Astrocyte of the spinal cord (primary cell): Measurements from ENCODE around the gene RING1.

ENCODE experiments used
- DNase-seq: peaks from one replicate; pipeline ENCODE4 v3.0.0; 2011; ENCODE audit warnings: low read depth, low spot score
- H3K4me3 ChIP-seq: 2 replicates; pipeline ENCODE4 v1.5.1; 2011; ENCODE audit warnings: low read depth, mild to moderate bottlenecking, low read length, moderate library complexity
- CTCF ChIP-seq: IDR thresholded peaks from 2 replicates; pipeline ENCODE4 v1.5.1; 2012; ENCODE audit warnings: low read depth, mild to moderate bottlenecking, low read length, inconsistent platforms
- in situ Hi-C: cut with HindIII; loops from 2 replicates; pipeline ENCODE4 v1.10.0; 2017; ENCODE audit warnings: low sequenced_read_pairs

RING1 gene

GRCh38 chr6:33168639-33169038 is 39.7 kb upstream of the RING1 start:
- H3K4me3 ChIP-seq: no peak overlapping the region

GRCh38 chr6:33169291-33170175 is 38.8 kb upstream of the RING1 start:
- no peak for TF ChIP-seq CTCF
- no peak overlapping the region for H3K4me3 ChIP-seq
- in situ Hi-C loops: no loop called here
- no peak for DNase-seq

More at GRCh38 chr6:33168639-33169038, 39.7 kb upstream of the RING1 start:
- TF ChIP-seq CTCF: no peak
- in situ Hi-C loops: no loop called here
- no peak for DNase-seq

- TF ChIP-seq CTCF: no peak
- in situ Hi-C loops: no loop called here
- no peak for DNase-seq
- H3K4me3 ChIP-seq: no peak overlapping the region
Observed at GRCh38 chr6:33170176-33171015, 37.9 kb upstream of the RING1 start.

- no peak for TF ChIP-seq CTCF
- H3K4me3 ChIP-seq: no peak overlapping the region
- DNase-seq: no peak
- in situ Hi-C loops: no loop called here
Observed at GRCh38 chr6:33171016-33171879, 37.1 kb upstream of the RING1 start.

- H3K4me3 ChIP-seq: no peak overlapping the region
- no peak for DNase-seq
- TF ChIP-seq CTCF: no peak
- in situ Hi-C loops: no loop called here
Observed at GRCh38 chr6:33171880-33172687, 36.2 kb upstream of the RING1 start.
